GM06990 (cell line): Measurements from ENCODE around the gene ANO1.

ENCODE experiments used
- DNase-seq: peaks from one replicate; pipeline ENCODE4 v3.0.0-alpha.2; 2011; ENCODE audit not compliant: insufficient read length; ENCODE audit errors: extremely low read depth
- H3K27me3 ChIP-seq: replicated peaks from 2 replicates; pipeline ENCODE4 v1.6.0; 2011; ENCODE audit warnings: low read length; ENCODE audit not compliant: control insufficient read depth, insufficient read depth
- H3K36me3 ChIP-seq: 2 replicates; pipeline ENCODE4 v1.5.1; 2011; ENCODE audit warnings: low read length; ENCODE audit not compliant: control insufficient read depth, insufficient read depth
- H3K4me3 ChIP-seq: replicated peaks from 2 replicates; pipeline ENCODE4 v1.5.1; 2011; ENCODE audit warnings: low read depth, mild to moderate bottlenecking, control low read depth, low read length
- CTCF ChIP-seq: IDR thresholded peaks from 2 replicates; pipeline ENCODE4 v1.5.1; 2011; ENCODE audit warnings: low read length, control low read depth, mild to moderate bottlenecking, inconsistent platforms; ENCODE audit not compliant: insufficient read depth, poor library complexity, severe bottlenecking

Gene ANO1

DNA sequence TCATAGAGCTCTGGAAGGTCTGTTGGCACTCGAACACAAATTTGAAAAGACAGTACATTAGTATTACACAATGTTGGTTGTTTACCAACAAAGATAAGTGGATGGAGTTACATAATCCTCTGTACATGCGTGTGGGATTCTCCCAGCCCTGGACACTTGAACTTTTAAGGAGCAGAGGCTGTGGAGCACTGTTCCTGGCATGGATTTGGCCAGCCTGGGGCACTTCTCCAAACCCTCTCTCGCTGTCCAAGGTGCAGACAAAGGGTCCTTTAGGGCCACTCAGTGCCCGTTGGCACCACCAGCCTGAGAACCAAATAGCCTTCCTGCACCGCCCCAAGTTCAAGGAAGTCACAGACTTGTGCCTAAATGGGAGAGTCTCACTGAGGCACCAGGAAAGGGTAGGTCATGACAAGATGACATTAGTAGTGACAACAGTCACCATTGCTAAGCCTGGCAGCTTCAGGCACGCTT lies 1.6 kb upstream of the ANO1 start:
- no peak for DNase-seq
- no peak for TF ChIP-seq CTCF
- peaks cover 3% of the 10 kb centered on the region for H3K27me3 ChIP-seq
- no peak overlapping the region for H3K4me3 ChIP-seq
- no peaks in the 10 kb centered on the region for H3K36me3 ChIP-seq

DNA sequence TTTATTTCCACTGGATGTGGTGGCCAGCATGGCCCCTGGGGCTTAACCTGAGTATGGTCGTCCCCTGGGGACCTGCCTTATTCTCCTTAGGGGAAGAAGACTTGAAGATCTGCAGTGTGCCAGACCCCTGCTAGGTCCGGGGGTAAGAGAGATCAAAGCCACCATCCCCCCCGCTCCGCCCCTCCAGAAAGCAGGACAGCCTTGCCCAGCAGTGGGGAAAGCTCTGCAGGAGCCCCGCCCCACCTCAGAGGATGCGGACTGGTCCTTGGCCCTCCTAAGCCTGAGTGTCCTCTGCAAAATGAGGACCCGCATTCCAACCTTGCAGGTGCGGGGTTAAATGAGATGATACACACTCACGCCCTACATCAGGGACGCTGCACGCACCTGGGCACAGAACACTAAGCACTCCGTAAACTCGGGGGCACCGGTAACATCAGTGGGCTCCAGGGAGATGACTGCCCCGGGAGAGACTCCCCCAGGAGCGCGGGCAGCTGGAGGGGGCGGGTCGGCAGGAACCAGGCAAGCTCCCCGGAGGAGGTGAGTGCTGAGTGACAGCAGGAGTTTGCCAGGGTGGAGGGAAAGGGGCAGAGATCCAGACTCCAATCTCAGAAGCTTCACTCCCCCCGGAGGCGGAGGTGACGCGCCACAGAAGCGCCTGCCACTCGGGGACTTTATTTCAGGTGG lies 564 bp upstream of the ANO1 start:
- no peak overlapping the region for H3K4me3 ChIP-seq
- H3K36me3 ChIP-seq, result no peaks in the 10 kb centered on the region
- no peak for DNase-seq
- TF ChIP-seq CTCF, result no peak
- H3K27me3 ChIP-seq, result peaks cover 2% of the 10 kb centered on the region

DNA sequence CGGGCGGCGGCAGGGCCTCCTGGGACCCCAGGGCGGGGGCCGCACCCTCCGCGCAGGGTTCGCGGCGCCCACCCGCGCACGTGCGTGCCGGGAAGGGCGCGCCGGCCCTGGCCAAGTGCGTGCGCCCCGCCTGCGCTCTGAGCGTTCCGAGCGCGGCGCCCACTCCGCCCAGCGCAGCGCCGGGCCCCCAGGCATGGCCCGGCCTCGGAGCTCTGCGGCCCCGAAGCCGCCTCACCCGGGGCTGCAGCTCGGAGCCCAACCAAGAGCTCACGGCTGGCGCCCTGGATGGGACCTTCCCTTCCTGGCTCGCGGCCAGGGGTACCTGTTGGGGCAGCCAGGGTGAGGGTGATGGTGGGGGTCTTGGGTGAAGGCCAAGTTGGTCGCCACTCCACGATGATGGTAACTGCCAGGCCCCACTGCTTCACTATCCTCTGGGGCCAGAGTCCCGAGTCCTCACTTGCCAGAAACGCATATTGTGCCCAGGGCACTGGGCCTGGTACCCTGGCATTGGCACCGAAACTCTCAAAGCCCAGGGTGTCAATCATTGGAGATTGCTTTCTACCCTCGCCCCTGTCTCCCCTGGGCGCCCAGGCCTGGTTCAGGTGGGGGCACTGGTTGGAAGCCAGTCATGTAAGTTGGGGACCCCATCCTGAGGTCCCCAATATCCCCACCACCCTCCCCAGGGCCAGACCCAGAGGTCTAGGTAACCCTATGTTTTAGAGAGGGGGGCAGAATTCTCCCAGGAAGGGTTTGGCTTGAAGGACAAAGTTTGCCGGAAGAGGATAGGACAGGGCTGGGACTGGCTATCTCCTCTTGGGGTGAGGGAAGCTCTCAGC lies 882 bp downstream of the ANO1 start:
- DNase-seq, result no peak
- Histone ChIP-seq H3K27me3 (no peaks in the 10 kb centered on the region; the same call in 1 of the 2 replicates), H3K4me3 (no peak overlapping the region), H3K36me3 (no peaks in the 10 kb centered on the region)
- no peak for TF ChIP-seq CTCF

DNA sequence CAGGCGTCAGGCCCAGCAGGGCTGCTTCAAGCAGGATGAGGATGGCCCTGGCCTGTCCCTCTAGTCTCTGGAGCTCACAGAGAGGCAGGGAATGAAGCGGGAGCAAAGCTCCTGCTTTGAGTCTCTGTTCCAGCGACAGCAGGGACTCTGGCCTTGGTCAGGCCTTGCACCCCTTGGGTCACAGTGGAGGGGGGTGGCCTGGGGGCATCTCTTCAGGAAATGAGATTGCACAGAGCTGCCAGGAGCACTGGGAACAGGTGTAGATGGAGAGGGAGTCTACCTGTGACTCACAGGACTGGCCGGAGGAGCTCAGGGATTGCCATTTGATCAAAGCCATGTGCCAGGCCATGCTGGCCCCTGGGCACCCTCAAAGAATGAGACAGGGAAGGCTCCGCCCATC lies 1.6 kb downstream of the ANO1 start:
- no peaks in the 10 kb centered on the region; the same call in 1 of the 2 replicates for H3K27me3 ChIP-seq
- no peak overlapping the region for H3K4me3 ChIP-seq
- no peaks in the 10 kb centered on the region for H3K36me3 ChIP-seq
- no peak for TF ChIP-seq CTCF
- DNase-seq, result no peak

DNA sequence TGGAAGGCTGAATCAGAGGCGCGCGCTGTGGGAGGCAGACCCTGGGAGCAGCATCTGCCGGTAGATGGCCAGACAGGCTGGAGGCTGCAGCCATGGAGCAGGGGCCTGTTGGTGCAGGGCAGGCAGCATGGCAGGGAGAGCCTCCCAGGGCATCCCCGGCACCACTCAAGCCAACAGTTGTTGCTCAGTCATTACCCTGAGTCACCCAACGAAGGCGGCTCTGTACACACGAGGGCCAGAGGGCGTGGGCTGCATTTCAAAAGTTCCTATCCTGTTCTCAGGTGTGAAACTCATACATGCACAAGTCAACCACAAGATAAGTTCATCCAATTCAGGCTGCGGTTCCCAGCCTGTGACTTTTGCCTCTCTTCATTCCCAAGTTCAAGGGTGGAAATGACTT lies 2.6 kb downstream of the ANO1 start:
- no peak for TF ChIP-seq CTCF
- H3K27me3 ChIP-seq, result no peaks in the 10 kb centered on the region; the same call in 1 of the 2 replicates
- H3K36me3 ChIP-seq, result no peaks in the 10 kb centered on the region
- no peak for DNase-seq
- no peak overlapping the region for H3K4me3 ChIP-seq
